ENCODE data around the gene KLK14. TPM values are rescaled to one million over a fixed set of nuclear protein-coding genes. Genes with fewer than 3 reads are reported as not detected.

KLK14 gene
- total and polyA plus RNA-seq, 8 donors, result 0.20 to 0.77 (median 0.32) TPM; not detected in 3

GRCh38 chr19:51055866-51056265 is 26.8 kb downstream of the KLK14 start:
- H3K4me1 ChIP-seq, result no peaks in the 10 kb centered on the region
- intact Hi-C loops (cut with DNase I), result no loop called here
- no peaks in the 10 kb centered on the region for H3K36me3 ChIP-seq
- DNase-seq (no peak), ATAC-seq (no peak), FAIRE-seq (no peak)
- H3K4me3 ChIP-seq, result no peak overlapping the region
- no peaks in the 10 kb centered on the region for H3K27me3 ChIP-seq
- TF ChIP-seq CTCF (IDR thresholded peaks at IDR 0.05), result no peak
- no peaks in the 10 kb centered on the region for H3K9me3 ChIP-seq
- H3K27ac ChIP-seq, result no peak overlapping the region

GRCh38 chr19:51047031-51047335 is 35.7 kb downstream of the KLK14 start:
- H3K27me3 ChIP-seq, result no peaks in the 10 kb centered on the region
- ATAC-seq (peak in 2 of 4 donors; percentile 90 to 96), DNase-seq (peak in 3 of 6 donors; percentile 61 to 64 (median 63)), FAIRE-seq (no peak)
- no peaks in the 10 kb centered on the region for H3K36me3 ChIP-seq
- H3K9me3 ChIP-seq, result no peaks in the 10 kb centered on the region
- peaks cover 0 to 5% (median 4%) of the 10 kb centered on the region in 3 donors for H3K4me1 ChIP-seq
- no peak overlapping the region for H3K4me3 ChIP-seq
- TF ChIP-seq CTCF (IDR thresholded peaks at IDR 0.05), result no peak
- intact Hi-C loops (cut with DNase I), result no loop called here
- peak overlapping the region in 3 of 4 donors; percentile 28 to 50 (median 46) for H3K27ac ChIP-seq
- WGBS, 2 donors, result 2 to 4% methylated on average over 4 of the region's 4 CpGs

DNA sequence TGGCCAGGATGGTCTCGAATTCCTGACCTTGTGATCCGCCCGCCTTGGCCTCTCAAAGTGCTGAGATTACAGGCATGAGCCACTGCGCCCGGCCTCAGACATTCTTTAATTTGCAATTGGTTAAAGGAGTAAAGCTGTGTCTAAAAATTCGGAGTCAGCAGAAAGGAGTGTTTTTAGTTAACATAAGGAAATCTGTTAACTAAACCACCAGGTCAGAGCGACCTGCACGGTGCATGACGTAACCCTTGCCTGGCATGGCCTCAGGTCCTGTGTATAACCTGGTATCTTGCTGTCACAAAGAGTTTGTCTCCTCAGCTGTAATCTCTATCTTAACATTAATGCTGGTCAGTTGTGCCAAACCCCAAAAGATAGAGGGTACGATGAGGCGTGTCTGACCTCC is 38.4 kb downstream of the KLK14 start:
- no peak for DNase-seq
- no peak for TF ChIP-seq CTCF (IDR thresholded peaks at IDR 0.05)
- no peak overlapping the region for H3K4me3 ChIP-seq
- H3K27me3 ChIP-seq, result no peaks in the 10 kb centered on the region
- H3K27ac ChIP-seq, result no peak overlapping the region
- no peak for FAIRE-seq
- no peaks in the 10 kb centered on the region for H3K36me3 ChIP-seq
- WGBS, 2 donors, result 72 to 80% methylated on average over 11 of the region's 11 CpGs
- ATAC-seq, result no peak
- no peaks in the 10 kb centered on the region for H3K9me3 ChIP-seq
- peaks cover 0 to 5% (median 4%) of the 10 kb centered on the region in 3 donors for H3K4me1 ChIP-seq
- intact Hi-C loops (cut with DNase I), result no loop called here

GRCh38 chr19:51043497-51043896 is 39.2 kb downstream of the KLK14 start:
- FAIRE-seq, result no peak
- Histone ChIP-seq H3K9me3 (no peaks in the 10 kb centered on the region), H3K4me1 (peaks cover 0 to 5% (median 4%) of the 10 kb centered on the region in 3 donors), H3K27ac (no peak overlapping the region), H3K27me3 (no peaks in the 10 kb centered on the region), H3K36me3 (no peaks in the 10 kb centered on the region), H3K4me3 (no peak overlapping the region)
- DNase-seq, result no peak
- WGBS, 2 donors, result 77 to 79% methylated on average over 9 of the region's 9 CpGs
- TF ChIP-seq CTCF (IDR thresholded peaks at IDR 0.05), result no peak
- intact Hi-C loops (cut with DNase I), result no loop called here
- ATAC-seq, result no peak

- FAIRE-seq (no peak), ATAC-seq (no peak), DNase-seq (no peak)
- no peak overlapping the region for H3K27ac ChIP-seq
- 94 to 95% methylated on average over 6 of the region's 6 CpGs for WGBS, 2 donors
- H3K9me3 ChIP-seq, result no peaks in the 10 kb centered on the region
- no peaks in the 10 kb centered on the region for H3K4me1 ChIP-seq
- no peaks in the 10 kb centered on the region for H3K27me3 ChIP-seq
- H3K4me3 ChIP-seq, result no peak overlapping the region
- intact Hi-C loops (cut with DNase I), result no loop called here
- no peaks in the 10 kb centered on the region for H3K36me3 ChIP-seq
- no peak for TF ChIP-seq CTCF (IDR thresholded peaks at IDR 0.05)
Observed at GRCh38 chr19:51040151-51040550, 42.5 kb downstream of the KLK14 start.
